ENCODE results near the gene PRPF19.

DNA sequence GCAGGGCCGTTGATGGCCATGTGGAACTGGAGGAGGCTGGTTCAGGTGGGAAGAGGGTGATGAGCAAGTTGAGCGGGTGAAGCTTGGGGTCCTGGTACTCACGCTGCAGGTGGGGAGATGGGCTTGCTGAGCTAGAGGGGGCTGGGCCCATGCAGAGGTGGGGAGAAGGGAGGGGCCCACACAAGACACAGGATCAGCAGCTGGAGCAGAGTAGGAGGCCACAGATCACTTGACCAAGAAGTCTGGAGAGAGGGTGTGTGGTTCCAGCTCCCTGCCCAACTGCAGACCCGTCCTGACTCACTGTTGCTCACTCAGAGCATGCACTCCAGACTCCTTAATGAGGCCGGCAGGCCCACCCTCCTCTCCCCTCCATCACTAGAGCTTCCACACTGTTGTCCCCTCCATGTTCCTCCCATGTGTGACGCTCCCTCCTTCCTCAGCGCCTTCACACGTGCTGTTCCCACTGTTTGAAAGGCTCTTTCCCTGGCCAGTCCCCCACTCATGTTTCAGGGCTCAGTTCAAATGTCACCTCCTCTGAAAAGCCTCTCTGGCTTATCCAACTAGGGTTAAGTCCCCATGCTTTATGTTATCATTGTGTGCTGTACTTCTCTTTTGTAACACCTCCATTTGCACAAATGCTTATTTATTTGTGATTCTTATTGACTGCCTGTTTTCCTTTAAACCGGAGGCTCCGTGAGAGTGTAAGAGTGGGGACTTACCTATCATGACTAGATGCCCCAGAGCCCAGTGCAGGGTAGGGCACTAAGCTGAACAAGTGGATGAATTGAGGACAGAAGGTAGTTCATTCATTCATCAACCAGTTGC, 62.1 kb downstream of the PRPF19 start:
- TF ChIP-seq, protein P1, sequence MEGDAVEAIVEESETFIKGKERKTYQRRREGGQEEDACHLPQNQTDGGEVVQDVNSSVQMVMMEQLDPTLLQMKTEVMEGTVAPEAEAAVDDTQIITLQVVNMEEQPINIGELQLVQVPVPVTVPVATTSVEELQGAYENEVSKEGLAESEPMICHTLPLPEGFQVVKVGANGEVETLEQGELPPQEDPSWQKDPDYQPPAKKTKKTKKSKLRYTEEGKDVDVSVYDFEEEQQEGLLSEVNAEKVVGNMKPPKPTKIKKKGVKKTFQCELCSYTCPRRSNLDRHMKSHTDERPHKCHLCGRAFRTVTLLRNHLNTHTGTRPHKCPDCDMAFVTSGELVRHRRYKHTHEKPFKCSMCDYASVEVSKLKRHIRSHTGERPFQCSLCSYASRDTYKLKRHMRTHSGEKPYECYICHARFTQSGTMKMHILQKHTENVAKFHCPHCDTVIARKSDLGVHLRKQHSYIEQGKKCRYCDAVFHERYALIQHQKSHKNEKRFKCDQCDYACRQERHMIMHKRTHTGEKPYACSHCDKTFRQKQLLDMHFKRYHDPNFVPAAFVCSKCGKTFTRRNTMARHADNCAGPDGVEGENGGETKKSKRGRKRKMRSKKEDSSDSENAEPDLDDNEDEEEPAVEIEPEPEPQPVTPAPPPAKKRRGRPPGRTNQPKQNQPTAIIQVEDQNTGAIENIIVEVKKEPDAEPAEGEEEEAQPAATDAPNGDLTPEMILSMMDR (IDR thresholded peaks at IDR 0.05), result no peak
- TF ChIP-seq ZFX (IDR thresholded peaks at IDR 0.05; ENCODE audit: borderline replicate concordance), result no peak
